SK-N-SH treated with all-trans-retinoic acid at 6 μM for 48 hours (cell line): ENCODE results near the gene XPO1.

Experiments
- CREB5 ChIP-seq: fragments of 250-450 bp; sonication (Bioruptor Pico); IDR thresholded peaks from 2 replicates; pipeline ENCODE4 v1.5.1; 2020; ENCODE audit warnings: low read depth, mild to moderate bottlenecking, moderate library complexity
- CSDC2 ChIP-seq: fragments of 250-450 bp; sonication (Bioruptor Pico); IDR thresholded peaks from 2 replicates; pipeline ENCODE4 v1.5.0; 2020; ENCODE audit warnings: mild to moderate bottlenecking, moderate library complexity
- GLIS3 ChIP-seq: fragments of 250-450 bp; sonication (Bioruptor Pico); IDR thresholded peaks from 2 replicates; pipeline ENCODE4 v1.5.0; 2020; ENCODE audit warnings: mild to moderate bottlenecking, moderate library complexity
- OSR1 ChIP-seq: fragments of 250-450 bp; sonication (Bioruptor Pico); IDR thresholded peaks from 2 replicates; pipeline ENCODE4 v1.8.0; 2022; ENCODE audit warnings: moderate library complexity, mild to moderate bottlenecking, inconsistent platforms
- PATZ1 ChIP-seq: fragments of 250-450 bp; sonication (Bioruptor Pico); IDR thresholded peaks from 2 replicates; pipeline ENCODE4 v1.8.0; 2020; ENCODE audit warnings: mild to moderate bottlenecking, moderate library complexity, borderline replicate concordance
- RARB ChIP-seq: fragments of 250-450 bp; sonication (Bioruptor Pico); IDR thresholded peaks from 2 replicates; pipeline ENCODE4 v1.8.0; 2021; ENCODE audit warnings: mild to moderate bottlenecking, moderate library complexity
- ZNF565 ChIP-seq: fragments of 450-650 bp; formaldehyde crosslinking; conservative IDR thresholded peaks from 2 replicates; pipeline ENCODE4 v1.5.0; 2020; ENCODE audit warnings: low read depth, mild to moderate bottlenecking, moderate library complexity

- TF ChIP-seq CSDC2 (no peak), RARB (CRISPR knock-in tag) (no peak), OSR1 (CRISPR knock-in tag) (no peak), GLIS3 (no peak), CREB5 (CRISPR knock-in tag) (no peak), PATZ1 (no peak), ZNF565 (CRISPR knock-in tag) (no peak)
Observed at GRCh38 chr2:61456070-61456745, 81.9 kb downstream of the XPO1 start.
